ENCODE measurements around the gene COX8C. TPM values are rescaled to one million over a fixed set of nuclear protein-coding genes. Genes with fewer than 3 reads are reported as not detected.

COX8C gene
- not detected in 2 replicates for total RNA-seq

GRCh38 chr14:93346926-93347721 is at the start of gene COX8C:
TSS of gene COX8C (plus strand) at chr14:93347182. CDS start at chr14:93347269, 87 bp downstream.

GRCh38 chr14:93332853-93333630 is 13.9 kb upstream of the COX8C start, which contains the start of gene BTBD7:
TSS of gene BTBD7 (minus strand) at chr14:93333036. CDS start at chr14:93296051, 36,985 bp downstream.

Other genes with a start within 250 kb of the COX8C start
- gene ITPK1, start 231.3 kb upstream of the COX8C start, total RNA-seq: 11.7 and 12.5 TPM in 2 replicates
- 11.3 and 15.0 TPM in 2 replicates for gene MOAP1, start 162.3 kb upstream of the COX8C start, total RNA-seq
- 7.4 and 10.2 TPM in 2 replicates for gene LYSET, start 161.9 kb upstream of the COX8C start, total RNA-seq
- gene GON7, start 140.1 kb upstream of the COX8C start, total RNA-seq: 11.2 and 17.0 TPM in 2 replicates
- gene UBR7, start 139.9 kb upstream of the COX8C start, total RNA-seq: 23.6 and 53.7 TPM in 2 replicates
- 25.2 and 28.0 TPM in 2 replicates for gene BTBD7, start 14.1 kb upstream of the COX8C start, total RNA-seq
- under 0.01 and 0.12 TPM in 2 replicates for gene UNC79, start 83.8 kb downstream of the COX8C start, total RNA-seq

Measured in uterine smooth muscle cell (primary cell).